ENCODE data around the gene ING5.
"Not testable (repeated sequence)": the region's sequence is repeated elsewhere in the genome, so short reads cannot be mapped to it uniquely, and the experiment has no call there.

ING5 gene

GRCh38 chr2:241739177-241739576 lies 37.3 kb downstream of the ING5 start:
- FAIRE-seq = no peak
- DNase-seq (ENCODE audit: insufficient read length, low spot score) = no peak
- no peak for TF ChIP-seq CTCF (IDR thresholded peaks at IDR 0.05; ENCODE audit: insufficient read depth, missing control alignments)

- DNase-seq (ENCODE audit: insufficient read length, low spot score) = no peak
- no peak for FAIRE-seq
- no peak for TF ChIP-seq CTCF (IDR thresholded peaks at IDR 0.05; ENCODE audit: insufficient read depth, missing control alignments)
Observed at GRCh38 chr2:241739651-241740050, 37.8 kb downstream of the ING5 start.

- no peak for DNase-seq (ENCODE audit: insufficient read length, low spot score)
- no peak for TF ChIP-seq CTCF (IDR thresholded peaks at IDR 0.05; ENCODE audit: insufficient read depth, missing control alignments)
- FAIRE-seq = no peak
Observed at GRCh38 chr2:241741016-241741415, 39.2 kb downstream of the ING5 start.

GRCh38 chr2:241742320-241742939 lies 40.6 kb downstream of the ING5 start:
- DNase-seq (ENCODE audit: insufficient read length, low spot score) = no peak
- no peak for FAIRE-seq

GRCh38 chr2:241743008-241743407 lies 41.2 kb downstream of the ING5 start:
- not testable (repeated sequence) for DNase-seq (ENCODE audit: insufficient read length, low spot score); FAIRE-seq

More at GRCh38 chr2:241742320-241742939, 40.6 kb downstream of the ING5 start:
- TF ChIP-seq CTCF (IDR thresholded peaks at IDR 0.05; ENCODE audit: insufficient read depth, missing control alignments) = no peak

GRCh38 chr2:241743620-241744019 lies 41.8 kb downstream of the ING5 start:
- no peak for TF ChIP-seq CTCF (IDR thresholded peaks at IDR 0.05; ENCODE audit: insufficient read depth, missing control alignments)
- DNase-seq (ENCODE audit: insufficient read length, low spot score) (no peak), FAIRE-seq (no peak)

GRCh38 chr2:241744028-241744754 lies 42.4 kb downstream of the ING5 start:
- no peak for DNase-seq (ENCODE audit: insufficient read length, low spot score)
- FAIRE-seq = no peak
- no peak for TF ChIP-seq CTCF (IDR thresholded peaks at IDR 0.05; ENCODE audit: insufficient read depth, missing control alignments)

Data from D721Med (cell line).